ENCODE results near the gene TRMT2A.
A peak's percentile ranks its signal among the peaks of the same experiment; 100 is the strongest.

TRMT2A gene

DNA sequence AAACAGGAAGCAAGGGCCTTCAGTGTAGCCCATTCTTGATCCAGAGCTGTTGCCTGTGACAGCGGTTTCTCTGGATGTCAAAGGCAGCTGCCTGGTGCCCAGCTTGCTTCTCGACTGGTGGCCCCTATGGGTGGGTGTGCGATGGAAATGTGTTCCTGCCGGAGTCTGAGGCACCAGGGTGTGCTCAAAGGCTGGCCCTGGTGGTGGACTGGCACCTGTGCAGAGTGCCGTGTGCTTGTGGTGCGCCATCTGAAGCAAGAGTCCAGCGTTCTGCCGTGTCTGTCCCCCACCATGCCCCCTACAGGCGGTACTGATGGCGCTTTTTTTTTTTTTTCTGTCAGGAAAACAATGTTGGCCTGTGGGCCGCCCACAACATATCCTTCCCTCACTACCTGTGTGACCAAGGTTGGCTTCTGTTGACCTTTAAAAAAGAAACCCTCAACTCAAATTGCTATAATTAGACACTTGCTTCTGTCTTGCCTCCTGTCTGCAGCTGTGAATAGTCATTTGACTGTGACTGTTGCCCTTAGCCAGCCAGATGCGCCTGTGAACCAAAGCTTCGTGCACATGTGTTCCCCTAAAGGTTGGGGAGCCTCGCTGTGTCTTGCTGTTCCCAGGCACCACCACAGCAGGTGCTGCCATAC is 5.9 kb downstream of the TRMT2A start:
- H3K4me1 ChIP-seq (ENCODE audit: control insufficient read depth, insufficient read depth, low read depth, low read length), result peaks cover 24% of the 10 kb centered on the region
- H4K91ac ChIP-seq (ENCODE audit: low read length), result no peak overlapping the region
- peak overlapping the region in 1 of 2 experiments; percentile 35 for H3K4ac ChIP-seq (ENCODE audit: low read depth in 1 of 2, low read length in 2 of 2)
- H2BK12ac ChIP-seq (ENCODE audit: low read length in 2 of 2), result no peak overlapping the region
- H3K23ac ChIP-seq (ENCODE audit: low read length in 2 of 2), result no peak overlapping the region
- no peak overlapping the region for H2BK5ac ChIP-seq (ENCODE audit: low read depth, low read length, poor library complexity, severe bottlenecking)
- peak; percentile 44 for DNase-seq
- H3K36me3 ChIP-seq (ENCODE audit: control insufficient read depth in 1 of 2, insufficient read depth in 2 of 2, low read depth in 1 of 2, low read length in 2 of 2), result peaks cover 94 to 99% of the 10 kb centered on the region in 2 experiments
- no peak overlapping the region for H3K9ac ChIP-seq (ENCODE audit: low read length)
- H3K79me1 ChIP-seq (replicated peaks; ENCODE audit: low read length, poor library complexity, severe bottlenecking), result peaks cover 53% of the 10 kb centered on the region
- no peak overlapping the region for H2BK120ac ChIP-seq (ENCODE audit: low read depth, low read length)
- no peaks in the 10 kb centered on the region for H3K27me3 ChIP-seq (ENCODE audit: control insufficient read depth in 1 of 2, insufficient read depth in 1 of 2, low read length in 2 of 2)
- WGBS, result 81% methylated on average over 14 of the region's 14 CpGs
- H4K8ac ChIP-seq (ENCODE audit: low read length), result peak overlapping the region; percentile 39
- no peak overlapping the region for H3K4me3 ChIP-seq (ENCODE audit: insufficient read depth in 1 of 2, low read depth in 1 of 2, low read length in 2 of 2)
- no peak overlapping the region for H2BK15ac ChIP-seq (ENCODE audit: low read depth, poor library complexity, severe bottlenecking)
- H3K18ac ChIP-seq (ENCODE audit: low read depth in 1 of 2, low read length in 2 of 2), result no peak overlapping the region
- no peaks in the 10 kb centered on the region for H3K9me3 ChIP-seq (ENCODE audit: control insufficient read depth, low read length)
- no peak overlapping the region for H3K27ac ChIP-seq (ENCODE audit: low read length, poor library complexity, severe bottlenecking)
- no peak overlapping the region for H2AFZ ChIP-seq (ENCODE audit: low read depth, low read length)
- no peak overlapping the region for H3K4me2 ChIP-seq (ENCODE audit: low read length, poor library complexity, severe bottlenecking)
- no peak overlapping the region for H2AK5ac ChIP-seq (ENCODE audit: low read length, severe bottlenecking)
- no peak overlapping the region for H3K14ac ChIP-seq (ENCODE audit: low read length in 2 of 2)

- H4K8ac ChIP-seq (ENCODE audit: low read length), result no peak overlapping the region
- H3K23ac ChIP-seq (ENCODE audit: low read length in 2 of 2), result no peak overlapping the region
- H3K4me1 ChIP-seq (ENCODE audit: control insufficient read depth, insufficient read depth, low read depth, low read length), result peaks cover 21% of the 10 kb centered on the region
- no peaks in the 10 kb centered on the region for H3K9me3 ChIP-seq (ENCODE audit: control insufficient read depth, low read length)
- no peak overlapping the region for H2BK5ac ChIP-seq (ENCODE audit: low read depth, low read length, poor library complexity, severe bottlenecking)
- no peak overlapping the region for H3K27ac ChIP-seq (ENCODE audit: low read length, poor library complexity, severe bottlenecking)
- H2BK12ac ChIP-seq (ENCODE audit: low read length in 2 of 2), result no peak overlapping the region
- no peak overlapping the region for H3K4me2 ChIP-seq (ENCODE audit: low read length, poor library complexity, severe bottlenecking)
- H3K27me3 ChIP-seq (ENCODE audit: control insufficient read depth in 1 of 2, insufficient read depth in 1 of 2, low read length in 2 of 2), result no peaks in the 10 kb centered on the region
- H2BK15ac ChIP-seq (ENCODE audit: low read depth, poor library complexity, severe bottlenecking), result no peak overlapping the region
- H3K4me3 ChIP-seq (ENCODE audit: insufficient read depth in 1 of 2, low read depth in 1 of 2, low read length in 2 of 2), result no peak overlapping the region
- peaks cover 98 to 99% of the 10 kb centered on the region in 2 experiments for H3K36me3 ChIP-seq (ENCODE audit: control insufficient read depth in 1 of 2, insufficient read depth in 2 of 2, low read depth in 1 of 2, low read length in 2 of 2)
- H3K9ac ChIP-seq (ENCODE audit: low read length), result no peak overlapping the region
- WGBS, result 94% methylated on average over 9 of the region's 9 CpGs
- no peak overlapping the region for H3K4ac ChIP-seq (ENCODE audit: low read depth in 1 of 2, low read length in 2 of 2)
- DNase-seq, result no peak
- no peak overlapping the region for H4K91ac ChIP-seq (ENCODE audit: low read length)
- H2AFZ ChIP-seq (ENCODE audit: low read depth, low read length), result no peak overlapping the region
- H3K14ac ChIP-seq (ENCODE audit: low read length in 2 of 2), result no peak overlapping the region
- no peak overlapping the region for H2AK5ac ChIP-seq (ENCODE audit: low read length, severe bottlenecking)
- H3K18ac ChIP-seq (ENCODE audit: low read depth in 1 of 2, low read length in 2 of 2), result no peak overlapping the region
- peaks cover 59% of the 10 kb centered on the region for H3K79me1 ChIP-seq (replicated peaks; ENCODE audit: low read length, poor library complexity, severe bottlenecking)
- H2BK120ac ChIP-seq (ENCODE audit: low read depth, low read length), result no peak overlapping the region
Measured at GRCh38 chr22:20110359-20110985, 6.6 kb downstream of the TRMT2A start.

DNA sequence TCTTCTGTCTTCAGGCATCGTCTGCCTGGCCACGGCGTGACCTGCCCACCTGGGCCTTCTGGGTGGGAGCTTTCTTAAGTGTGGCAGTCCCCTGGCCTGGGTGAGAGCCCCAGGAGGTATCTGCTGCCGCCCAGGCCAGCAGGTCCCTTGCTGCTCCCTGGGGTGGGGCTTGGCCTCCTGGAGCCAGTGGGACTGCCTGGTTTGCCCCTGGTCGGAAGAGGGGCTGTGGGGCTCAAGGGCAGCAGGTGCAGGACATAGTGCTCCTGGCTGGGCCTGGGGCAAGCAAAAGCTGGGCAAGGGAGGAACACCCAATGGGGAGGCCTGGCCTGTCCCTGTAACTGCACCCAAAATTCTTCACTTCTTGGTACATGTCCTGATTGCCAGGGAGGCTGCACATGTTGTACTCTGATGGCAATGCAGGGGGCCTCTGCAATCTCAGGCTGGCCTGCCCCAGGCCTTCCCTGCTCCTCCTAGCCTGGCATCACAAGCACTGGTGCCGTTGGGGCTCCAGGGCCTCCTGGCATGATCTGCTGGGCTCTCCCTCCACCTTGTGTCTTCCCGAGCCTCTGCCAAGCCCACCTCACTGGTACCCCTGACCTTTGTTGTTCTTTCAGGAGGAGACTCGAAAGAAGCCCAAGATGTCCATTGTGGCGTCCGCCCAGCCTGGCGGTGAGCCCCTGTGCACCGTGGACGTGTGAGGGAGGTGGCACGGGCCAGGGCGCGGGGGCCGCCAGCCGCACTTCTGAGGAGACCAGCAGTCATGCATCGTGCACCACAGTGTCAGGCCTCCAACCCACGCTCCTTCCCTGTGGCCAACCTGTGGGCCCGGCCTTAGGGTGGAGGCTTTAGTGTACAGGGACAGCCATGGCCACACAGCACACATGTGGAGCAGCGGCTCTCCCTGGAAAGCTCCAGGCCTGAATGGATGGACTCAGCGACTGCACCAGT is 7.3 kb downstream of the TRMT2A start:
- no peaks in the 10 kb centered on the region for H3K27me3 ChIP-seq (ENCODE audit: control insufficient read depth in 1 of 2, insufficient read depth in 1 of 2, low read length in 2 of 2)
- no peak overlapping the region for H4K91ac ChIP-seq (ENCODE audit: low read length)
- no peak overlapping the region for H3K9ac ChIP-seq (ENCODE audit: low read length)
- H2BK120ac ChIP-seq (ENCODE audit: low read depth, low read length), result no peak overlapping the region
- no peak overlapping the region for H3K14ac ChIP-seq (ENCODE audit: low read length in 2 of 2)
- H3K4me2 ChIP-seq (ENCODE audit: low read length, poor library complexity, severe bottlenecking), result no peak overlapping the region
- no peak overlapping the region for H2AK5ac ChIP-seq (ENCODE audit: low read length, severe bottlenecking)
- peaks cover 22% of the 10 kb centered on the region for H3K4me1 ChIP-seq (ENCODE audit: control insufficient read depth, insufficient read depth, low read depth, low read length)
- no peak overlapping the region for H2BK5ac ChIP-seq (ENCODE audit: low read depth, low read length, poor library complexity, severe bottlenecking)
- no peak overlapping the region for H3K18ac ChIP-seq (ENCODE audit: low read depth in 1 of 2, low read length in 2 of 2)
- H2BK15ac ChIP-seq (ENCODE audit: low read depth, poor library complexity, severe bottlenecking), result no peak overlapping the region
- 96% methylated on average over 22 of the region's 23 CpGs for WGBS
- no peak overlapping the region for H2AFZ ChIP-seq (ENCODE audit: low read depth, low read length)
- no peak overlapping the region for H3K4ac ChIP-seq (ENCODE audit: low read depth in 1 of 2, low read length in 2 of 2)
- H3K36me3 ChIP-seq (ENCODE audit: control insufficient read depth in 1 of 2, insufficient read depth in 2 of 2, low read depth in 1 of 2, low read length in 2 of 2), result peaks cover 96 to 98% of the 10 kb centered on the region in 2 experiments
- no peak overlapping the region for H3K27ac ChIP-seq (ENCODE audit: low read length, poor library complexity, severe bottlenecking)
- no peaks in the 10 kb centered on the region for H3K9me3 ChIP-seq (ENCODE audit: control insufficient read depth, low read length)
- H4K8ac ChIP-seq (ENCODE audit: low read length), result peak overlapping the region; percentile 20
- DNase-seq, result no peak
- peaks cover 52% of the 10 kb centered on the region for H3K79me1 ChIP-seq (replicated peaks; ENCODE audit: low read length, poor library complexity, severe bottlenecking)
- no peak overlapping the region for H3K23ac ChIP-seq (ENCODE audit: low read length in 2 of 2)
- H3K4me3 ChIP-seq (ENCODE audit: insufficient read depth in 1 of 2, low read depth in 1 of 2, low read length in 2 of 2), result no peak overlapping the region
- no peak overlapping the region for H2BK12ac ChIP-seq (ENCODE audit: low read length in 2 of 2)

DNA sequence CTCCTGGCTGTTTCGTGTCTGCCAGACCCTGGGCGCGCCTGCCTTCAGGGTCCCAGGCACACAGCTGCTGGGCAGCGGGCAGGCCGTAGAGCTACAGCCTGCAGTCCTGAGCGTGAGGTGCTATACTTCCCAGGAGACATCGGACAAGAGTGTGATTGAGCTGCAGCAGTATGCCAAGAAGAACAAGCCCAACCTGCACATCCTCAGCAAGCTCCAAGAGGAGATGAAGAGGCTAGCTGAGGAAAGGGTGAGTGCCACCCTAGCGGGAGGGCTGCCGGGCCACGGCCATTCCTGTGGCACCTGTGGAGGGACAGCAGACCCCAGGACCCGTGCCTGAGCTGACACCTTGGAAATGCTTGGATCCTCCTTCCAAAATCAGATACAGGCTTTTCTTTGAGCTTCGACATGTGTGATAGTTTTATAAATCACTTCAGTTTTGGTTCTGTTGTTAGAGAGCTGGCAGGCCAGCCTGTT is 8.2 kb downstream of the TRMT2A start:
- peaks cover 46% of the 10 kb centered on the region for H3K79me1 ChIP-seq (replicated peaks; ENCODE audit: low read length, poor library complexity, severe bottlenecking)
- no peak overlapping the region for H3K4me3 ChIP-seq (ENCODE audit: insufficient read depth in 1 of 2, low read depth in 1 of 2, low read length in 2 of 2)
- H3K9me3 ChIP-seq (ENCODE audit: control insufficient read depth, low read length), result no peaks in the 10 kb centered on the region
- H2BK120ac ChIP-seq (ENCODE audit: low read depth, low read length), result no peak overlapping the region
- H3K36me3 ChIP-seq (ENCODE audit: control insufficient read depth in 1 of 2, insufficient read depth in 2 of 2, low read depth in 1 of 2, low read length in 2 of 2), result peaks cover 94% of the 10 kb centered on the region in 2 experiments
- 98% methylated on average over 12 of the region's 12 CpGs for WGBS
- no peaks in the 10 kb centered on the region for H3K27me3 ChIP-seq (ENCODE audit: control insufficient read depth in 1 of 2, insufficient read depth in 1 of 2, low read length in 2 of 2)
- DNase-seq, result no peak
- H2BK5ac ChIP-seq (ENCODE audit: low read depth, low read length, poor library complexity, severe bottlenecking), result no peak overlapping the region
- no peak overlapping the region for H3K23ac ChIP-seq (ENCODE audit: low read length in 2 of 2)
- H4K91ac ChIP-seq (ENCODE audit: low read length), result no peak overlapping the region
- H3K27ac ChIP-seq (ENCODE audit: low read length, poor library complexity, severe bottlenecking), result no peak overlapping the region
- no peak overlapping the region for H2AK5ac ChIP-seq (ENCODE audit: low read length, severe bottlenecking)
- no peak overlapping the region for H3K4me2 ChIP-seq (ENCODE audit: low read length, poor library complexity, severe bottlenecking)
- H2AFZ ChIP-seq (ENCODE audit: low read depth, low read length), result no peak overlapping the region
- no peak overlapping the region for H4K8ac ChIP-seq (ENCODE audit: low read length)
- H3K4me1 ChIP-seq (ENCODE audit: control insufficient read depth, insufficient read depth, low read depth, low read length), result peaks cover 23% of the 10 kb centered on the region
- no peak overlapping the region for H3K18ac ChIP-seq (ENCODE audit: low read depth in 1 of 2, low read length in 2 of 2)
- H2BK15ac ChIP-seq (ENCODE audit: low read depth, poor library complexity, severe bottlenecking), result no peak overlapping the region
- no peak overlapping the region for H3K4ac ChIP-seq (ENCODE audit: low read depth in 1 of 2, low read length in 2 of 2)
- no peak overlapping the region for H3K14ac ChIP-seq (ENCODE audit: low read length in 2 of 2)
- H3K9ac ChIP-seq (ENCODE audit: low read length), result no peak overlapping the region
- H2BK12ac ChIP-seq (ENCODE audit: low read length in 2 of 2), result no peak overlapping the region

All from mesenchymal stem cell (in vitro differentiated cells and primary cell).